HepG2 (cell line): Measurements from ENCODE around the gene CSE1L. TPM values are rescaled to one million over a fixed set of nuclear protein-coding genes. Genes with fewer than 3 reads are reported as not detected.

Experiments
- ATAC-seq: fragments of 200-7000 bp; cut with Tn5 transposase; 3 replicates; pipeline ENCODE4 v1.9.1; 2020; ENCODE audit warnings: mild to moderate bottlenecking, moderate library complexity
- BruUV-seq: library from RNA; stranded (reverse); fragments of 400-500 nt; replicated peaks from 2 replicates; lab custom pipeline; 2021; lab: Mats Ljungman, UMichigan
- CTCF ChIA-PET: fragments of 300-600 bp; formaldehyde crosslinking; extraction: SDS; loops from one replicate; lab custom pipeline; 2021; ENCODE audit warnings: low total read pairs, inconsistent platforms, low intra/inter-chr PET ratio; lab: Yijun Ruan, JAX
- POLR2A ChIA-PET: fragments of 350-600 bp; sonication (Branson Sonifier 250); formaldehyde crosslinking; loops from one replicate; lab custom pipeline; 2020; ENCODE audit warnings: antibody characterized with exemption, inconsistent platforms; lab: Yijun Ruan, JAX
- DNase-seq: peaks from one replicate; pipeline ENCODE4 v3.0.0-alpha.2; 2015; ENCODE audit warnings: low spot score
- FAIRE-seq: peaks from 3 replicates; lab custom pipeline; 2011; peaks lifted over from hg19 to GRCh38; lab: Jason Lieb, UNC
- H2AFZ ChIP-seq: one replicate; pipeline ENCODE4 v1.6.1; 2011; ENCODE audit warnings: low read length, inconsistent platforms
- H3K27ac ChIP-seq: fragments of 300-600 bp; 3 replicates; pipeline ENCODE4 v1.8.0; 2011; ENCODE audit warnings: mixed run types, mild to moderate bottlenecking, mixed read lengths, low read length, inconsistent platforms; ENCODE audit not compliant: insufficient read depth; ENCODE audit errors: extremely low read length
- H3K27me3 ChIP-seq, 2 experiments: fragments of 200-600 bp in 1 of 2; 2 replicates in 1 of 2; 3 replicates in 1 of 2; pipeline versions ENCODE4 v1.6.0 to v1.8.0; 2011; ENCODE audit warnings: low read length in 2 of 2, mild to moderate bottlenecking in 2 of 2, moderate library complexity in 2 of 2, inconsistent platforms in 1 of 2; ENCODE audit not compliant: insufficient read depth in 2 of 2, control insufficient read depth in 1 of 2
- H3K36me3 ChIP-seq, 2 experiments: fragments of 200-600 bp in 1 of 2; replicated peaks in 1 of 2; 2 replicates in 1 of 2; 3 replicates in 1 of 2; pipeline versions ENCODE4 v1.5.1 to v1.8.0; 2011; ENCODE audit warnings: low read length in 2 of 2, inconsistent platforms in 1 of 2; ENCODE audit not compliant: insufficient read depth in 2 of 2, control insufficient read depth in 1 of 2
- H3K4me1 ChIP-seq: 2 replicates; pipeline ENCODE4 v1.5.1; 2012; ENCODE audit warnings: low read length, inconsistent platforms; ENCODE audit not compliant: insufficient read depth
- H3K4me2 ChIP-seq: 2 replicates; pipeline ENCODE4 v1.6.0; 2011; ENCODE audit warnings: low read depth, low read length, inconsistent platforms
- H3K4me3 ChIP-seq, 3 experiments: fragments of 200-600 bp in 1 of 3; sonication (generic), shearing (Covaris generic) in 1 of 3; replicated peaks in 1 of 3; 2 replicates each; pipeline ENCODE4 v1.5.1; 2011 to 2016; ENCODE audit warnings: low read length in 3 of 3, inconsistent platforms in 2 of 3, low read depth in 2 of 3, mild to moderate bottlenecking in 2 of 3, control low read depth in 1 of 3, mixed read lengths in 1 of 3; ENCODE audit not compliant: insufficient read depth in 1 of 3
- H3K79me2 ChIP-seq: one replicate; pipeline ENCODE4 v1.6.1; 2011; ENCODE audit warnings: low read length, inconsistent platforms; ENCODE audit not compliant: insufficient read depth
- H3K9ac ChIP-seq: 2 replicates; pipeline ENCODE4 v1.6.0; 2011; ENCODE audit warnings: mild to moderate bottlenecking, low read depth, low read length, inconsistent platforms; ENCODE audit not compliant: insufficient read depth
- H3K9me3 ChIP-seq: 2 replicates; pipeline ENCODE4 v1.5.1; 2012; ENCODE audit warnings: mild to moderate bottlenecking, low read length
- H4K20me1 ChIP-seq: 2 replicates; pipeline ENCODE4 v1.6.0; 2011; ENCODE audit warnings: inconsistent platforms, mild to moderate bottlenecking, low read length, moderate library complexity; ENCODE audit not compliant: insufficient read depth
- ATF3 ChIP-seq: sonication (generic); formaldehyde crosslinking; IDR thresholded peaks from 2 replicates; pipeline ENCODE4 v1.4.0; 2020; ENCODE audit warnings: missing genetic modification reagents
- ATRX ChIP-seq: sonication (generic); formaldehyde crosslinking; IDR thresholded peaks from 2 replicates; pipeline ENCODE4 v1.4.0; 2020; ENCODE audit warnings: missing genetic modification reagents, borderline replicate concordance
- CENPBD1 ChIP-seq: sonication (generic); formaldehyde crosslinking; IDR thresholded peaks from 2 replicates; pipeline ENCODE4 v1.8.0; 2022; ENCODE audit warnings: missing genetic modification reagents, low read depth, mild to moderate bottlenecking, borderline replicate concordance
- FIP1L1 ChIP-seq: fragments of 200-400 bp; formaldehyde crosslinking; IDR thresholded peaks from 2 replicates; pipeline ENCODE4 v1.6.1; 2018; ENCODE audit warnings: low read depth, mild to moderate bottlenecking, low read length, moderate library complexity, borderline replicate concordance; ENCODE audit not compliant: insufficient read depth
- GLMP ChIP-seq: sonication (generic); formaldehyde crosslinking; IDR thresholded peaks from 2 replicates; pipeline ENCODE4 v1.9.0; 2021; ENCODE audit warnings: missing genetic modification reagents, mild to moderate bottlenecking, borderline replicate concordance
- GPN1 ChIP-seq: sonication (generic); formaldehyde crosslinking; IDR thresholded peaks from 2 replicates; pipeline ENCODE4 v1.5.1; 2020; ENCODE audit warnings: missing genetic modification reagents, borderline replicate concordance
- HDAC1 ChIP-seq: sonication (generic); formaldehyde crosslinking; IDR thresholded peaks from 2 replicates; pipeline ENCODE4 v1.5.1; 2020; ENCODE audit warnings: mild to moderate bottlenecking, missing genetic modification reagents
- HINFP ChIP-seq: sonication (generic); formaldehyde crosslinking; IDR thresholded peaks from 2 replicates; pipeline ENCODE4 v1.4.0; 2020; ENCODE audit warnings: low read depth, mild to moderate bottlenecking, missing genetic modification reagents
- HMGA1 ChIP-seq: sonication (generic); formaldehyde crosslinking; conservative IDR thresholded peaks from 2 replicates; pipeline ENCODE4 v1.4.0; 2020; ENCODE audit warnings: missing genetic modification reagents
- KAT2B ChIP-seq: fragments of 150-350 bp; IDR thresholded peaks from 2 replicates; pipeline ENCODE4 v1.6.1; 2014; ENCODE audit warnings: low read depth, low read length, borderline replicate concordance
- MAZ ChIP-seq, 2 experiments: sonication (generic) in 1 of 2; formaldehyde crosslinking in 1 of 2; IDR thresholded peaks; 2 replicates each; pipeline versions ENCODE4 v1.5.0 to v1.6.1; 2012 to 2020; ENCODE audit warnings: low read depth in 2 of 2, mild to moderate bottlenecking in 2 of 2, borderline replicate concordance in 1 of 2, improper control_type of control experiment in 1 of 2, low read length in 1 of 2, missing genetic modification reagents in 1 of 2, moderate library complexity in 1 of 2
- POGZ ChIP-seq: sonication (generic); formaldehyde crosslinking; IDR thresholded peaks from 2 replicates; pipeline ENCODE4 v1.4.0; 2020; ENCODE audit warnings: mild to moderate bottlenecking, missing genetic modification reagents
- RFX1 ChIP-seq: fragments of 450-650 bp; IDR thresholded peaks from 2 replicates; pipeline ENCODE4 v1.6.1; 2017
- SUZ12 ChIP-seq: fragments of 150-350 bp; IDR thresholded peaks from 2 replicates; pipeline ENCODE4 v1.6.1; 2014; ENCODE audit warnings: low read depth, low read length
- ZBTB42 ChIP-seq: sonication (generic); formaldehyde crosslinking; IDR thresholded peaks from 2 replicates; pipeline ENCODE4 v1.5.0; 2020; ENCODE audit warnings: mild to moderate bottlenecking, missing genetic modification reagents
- ZNF501 ChIP-seq: sonication (generic); formaldehyde crosslinking; IDR thresholded peaks from 2 replicates; pipeline ENCODE4 v1.5.1; 2020; ENCODE audit warnings: mild to moderate bottlenecking, moderate library complexity, missing genetic modification reagents
- ZNF652 ChIP-seq: IDR thresholded peaks from 2 replicates; pipeline ENCODE4 v1.6.1; 2016; ENCODE audit warnings: low read depth, borderline replicate concordance
- WGBS: methylation state at CpG from one replicate; pipeline ENCODE4 v1.1.6; 2017; ENCODE audit warnings: low lambda C conversion rate; 5-methylcytosine and 5-hydroxymethylcytosine counted together
- in situ Hi-C: cut with HindIII; loops from 2 replicates; pipeline ENCODE4 v1.10.0; 2017; ENCODE audit warnings: low pct_unique_long_range_greater_than_20kb; ENCODE audit not compliant: extremely low pct_ligation_motif_present
- intact Hi-C: fragments of 100-400 bp; cut with micrococcal nuclease; formaldehyde crosslinking; loops from one replicate; pipeline ENCODE4 v1.10.0; 2022; ENCODE audit not compliant: unreplicated experiment
- polyA plus RNA-seq, 8 experiments: library from polyadenylated mRNA; depleted of rRNA in 3 of 8; stranded (reverse) in 7 of 8; unstranded in 1 of 8; fragments of >200 nt; fragmentation: Illumina TruSeq in 4 of 8; extraction: Trizol in 4 of 8; gene quantifications; 2 replicates each; pipeline versions ENCODE4 v1.2.1 to v1.2.3, GENCODE V29; 2011 to 2016; ENCODE audit warnings: low read depth in 4 of 8, missing spikeins in 1 of 8, mixed read lengths in 1 of 8; ENCODE audit not compliant: insufficient read depth in 1 of 8
- total RNA-seq, 5 experiments: library from RNA; depleted of rRNA; stranded (reverse); fragments of >200 nt; fragmentation: Illumina TruSeq; extraction: Trizol; gene quantifications; 2 replicates each; pipeline ENCODE4 v1.2.3, GENCODE V29; 2016; ENCODE audit warnings: low read depth in 1 of 5
- TF ChIP-seq, protein P1 (sequence below): sonication (generic); formaldehyde crosslinking; IDR thresholded peaks from 2 replicates; pipeline ENCODE4 v1.4.0; 2020; ENCODE audit warnings: missing genetic modification reagents
- TF ChIP-seq, protein P2 (sequence below): IDR thresholded peaks from 2 replicates; pipeline ENCODE4 v1.6.1; 2018; ENCODE audit warnings: missing genetic modification reagents

CSE1L gene
- total and polyA plus RNA-seq, 2 of the 13 experiments (the other 11 are each of a cell fraction or from before 2014, with no cell fraction given), result 56.9 to 258 TPM

DNA sequence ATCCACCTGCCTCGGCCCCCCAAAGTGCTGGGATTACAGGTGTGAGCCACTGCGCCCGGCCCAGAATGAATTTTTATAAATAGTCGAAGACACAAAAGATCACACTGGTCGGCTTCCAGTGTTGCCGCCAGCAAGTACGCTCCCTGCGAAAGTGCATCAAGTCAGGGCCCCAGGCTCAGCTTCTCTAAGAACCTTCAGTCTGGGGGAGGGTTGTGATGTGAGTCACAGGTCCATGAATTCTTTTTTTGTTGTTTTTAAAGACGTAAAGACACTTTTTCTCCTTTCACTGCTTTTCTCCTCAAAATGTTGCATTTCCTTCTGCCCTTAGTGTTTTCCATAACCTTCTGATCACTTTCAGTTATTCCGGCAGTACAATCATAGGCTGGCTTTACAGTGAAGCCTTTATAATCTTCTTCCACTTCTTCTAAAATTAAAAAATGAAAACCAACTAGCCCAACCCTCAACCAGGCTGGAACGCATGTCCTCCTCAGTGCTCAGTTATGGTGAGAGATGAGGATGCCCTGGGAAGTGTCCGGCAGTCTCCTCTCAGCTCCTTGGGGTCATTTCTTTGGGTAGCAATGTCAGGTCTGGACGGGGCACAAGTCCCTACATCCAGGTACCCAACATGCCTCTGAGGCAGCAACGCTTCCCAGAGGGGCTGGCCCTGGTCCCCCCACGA, 66.6 kb downstream of the CSE1L start:
- H3K4me2 ChIP-seq, result no peak overlapping the region
- H3K9ac ChIP-seq, result no peak overlapping the region
- H3K4me1 ChIP-seq, result no peaks in the 10 kb centered on the region
- no peak for DNase-seq
- in situ Hi-C loops (no loop called here), intact Hi-C loops (no loop called here)
- H3K4me3 ChIP-seq, result no peak overlapping the region
- peaks cover 36 to 51% of the 10 kb centered on the region in 2 experiments for H3K36me3 ChIP-seq
- no peaks in the 10 kb centered on the region for H3K79me2 ChIP-seq
- H4K20me1 ChIP-seq, result no peaks in the 10 kb centered on the region
- no TSS peak for BruUV-seq
- CTCF ChIA-PET, result no interaction called here
- H2AFZ ChIP-seq, result no peak overlapping the region
- FAIRE-seq, result no peak
- 95% methylated on average over 15 of the region's 15 CpGs for WGBS
- POLR2A ChIA-PET, result interaction anchor here (0.6 to 0.7 kb wide), 2 partner anchors 20 to 88 kb away, joined by 3 to 4 read pairs; no protein-coding TSS in a partner anchor
- no peak for ATAC-seq
- no peak overlapping the region for H3K27ac ChIP-seq
- H3K9me3 ChIP-seq, result no peaks in the 10 kb centered on the region
- no peaks in the 10 kb centered on the region for H3K27me3 ChIP-seq
- TF ChIP-seq ATF3 (CRISPR knock-in tag) (no peak), HMGA1 (CRISPR knock-in tag) (no peak), KAT2B (no peak), ZNF652 (CRISPR knock-in tag) (no peak), GPN1 (CRISPR knock-in tag) (no peak), ZNF501 (CRISPR knock-in tag) (peak; percentile 39; the same call in 1 of the 2 replicates), SUZ12 (no peak), POGZ (CRISPR knock-in tag) (no peak), HINFP (CRISPR knock-in tag) (no peak), MAZ (IDR thresholded peaks at IDR 0.05; ENCODE audit: borderline replicate concordance, low read depth, low read length) (no peak), MAZ (CRISPR knock-in tag; IDR thresholded peaks at IDR 0.05; ENCODE audit: low read depth) (no peak), CENPBD1 (CRISPR knock-in tag) (no peak), HDAC1 (CRISPR knock-in tag) (no peak), ZBTB42 (CRISPR knock-in tag) (no peak), GLMP (CRISPR knock-in tag) (no peak), ATRX (CRISPR knock-in tag) (no peak), RFX1 (no peak), FIP1L1 (no peak)
- TF ChIP-seq, protein P1, sequence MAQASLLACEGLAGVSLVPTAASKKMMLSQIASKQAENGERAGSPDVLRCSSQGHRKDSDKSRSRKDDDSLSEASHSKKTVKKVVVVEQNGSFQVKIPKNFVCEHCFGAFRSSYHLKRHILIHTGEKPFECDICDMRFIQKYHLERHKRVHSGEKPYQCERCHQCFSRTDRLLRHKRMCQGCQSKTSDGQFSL (CRISPR knock-in tag), result no peak
- TF ChIP-seq, protein P2, sequence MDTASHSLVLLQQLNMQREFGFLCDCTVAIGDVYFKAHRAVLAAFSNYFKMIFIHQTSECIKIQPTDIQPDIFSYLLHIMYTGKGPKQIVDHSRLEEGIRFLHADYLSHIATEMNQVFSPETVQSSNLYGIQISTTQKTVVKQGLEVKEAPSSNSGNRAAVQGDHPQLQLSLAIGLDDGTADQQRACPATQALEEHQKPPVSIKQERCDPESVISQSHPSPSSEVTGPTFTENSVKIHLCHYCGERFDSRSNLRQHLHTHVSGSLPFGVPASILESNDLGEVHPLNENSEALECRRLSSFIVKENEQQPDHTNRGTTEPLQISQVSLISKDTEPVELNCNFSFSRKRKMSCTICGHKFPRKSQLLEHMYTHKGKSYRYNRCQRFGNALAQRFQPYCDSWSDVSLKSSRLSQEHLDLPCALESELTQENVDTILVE, result no peak
